IMR-90 (cell line): ENCODE results near the gene C1QL4. TPM values are rescaled to one million over a fixed set of nuclear protein-coding genes. Genes with fewer than 3 reads are reported as not detected.
A peak's percentile ranks its signal among the peaks of the same experiment; 100 is the strongest.

Experiments used
- ATAC-seq: fragments of 200-7000 bp; cut with Tn5 transposase; 2 replicates; pipeline ENCODE4 v1.9.1; 2020; ENCODE audit warnings: low read depth, mild to moderate bottlenecking, moderate library complexity
- BruUV-seq: library from RNA; stranded (reverse); fragments of 400-500 nt; replicated peaks from 2 replicates; lab custom pipeline; 2021; lab: Mats Ljungman, UMichigan
- CTCF ChIA-PET: fragments of 300-600 bp; formaldehyde crosslinking; extraction: SDS; loops from one replicate; lab custom pipeline; 2021; ENCODE audit warnings: antibody characterized with exemption; lab: Yijun Ruan, JAX
- POLR2A ChIA-PET: fragments of 300-600 bp; sonication (Branson Sonifier 250); formaldehyde crosslinking; loops from one replicate; lab custom pipeline; 2022; ENCODE audit warnings: antibody characterized with exemption; ENCODE audit not compliant: unreplicated experiment; lab: Charles Lee
- DNase-seq: peaks from one replicate; pipeline ENCODE4 v3.0.0; 2013
- H2AFZ ChIP-seq: replicated peaks from 2 replicates; pipeline ENCODE3; 2013; ENCODE audit warnings: low read length, mild to moderate bottlenecking; ENCODE audit not compliant: poor library complexity
- H2AK5ac ChIP-seq: 2 replicates; pipeline ENCODE4 v1.6.1; 2013; ENCODE audit warnings: low read depth, low read length, inconsistent platforms
- H2AK9ac ChIP-seq: replicated peaks from 2 replicates; pipeline ENCODE3; 2013; ENCODE audit warnings: mild to moderate bottlenecking, low read depth, low read length, moderate library complexity; ENCODE audit not compliant: poor library complexity
- H2BK120ac ChIP-seq: 2 replicates; pipeline ENCODE4 v1.6.1; 2013; ENCODE audit warnings: low read depth, low read length, inconsistent platforms
- H2BK15ac ChIP-seq: 3 replicates; pipeline ENCODE4 v1.6.1; 2013; ENCODE audit warnings: low read depth, low read length, inconsistent platforms
- H2BK20ac ChIP-seq: 2 replicates; pipeline ENCODE4 v1.6.1; 2013; ENCODE audit warnings: low read depth, mild to moderate bottlenecking, inconsistent platforms, low read length, moderate library complexity
- H2BK5ac ChIP-seq: 2 replicates; pipeline ENCODE4 v1.6.1; 2013; ENCODE audit warnings: mild to moderate bottlenecking, low read depth, low read length, inconsistent platforms; ENCODE audit not compliant: poor library complexity, severe bottlenecking
- H3K14ac ChIP-seq: replicated peaks from 2 replicates; pipeline ENCODE4 v1.6.1; 2013; ENCODE audit warnings: low read depth, low read length, inconsistent platforms
- H3K18ac ChIP-seq: 2 replicates; pipeline ENCODE4 v1.6.1; 2013; ENCODE audit warnings: low read depth, low read length, control low read depth
- H3K23ac ChIP-seq: 2 replicates; pipeline ENCODE4 v1.6.1; 2013; ENCODE audit warnings: low read depth, low read length, inconsistent platforms
- H3K27ac ChIP-seq: 2 replicates; pipeline ENCODE4 v1.5.1; 2013; ENCODE audit warnings: mild to moderate bottlenecking, control low read depth, low read length; ENCODE audit not compliant: insufficient read depth
- H3K27me3 ChIP-seq: 2 replicates; pipeline ENCODE4 v1.6.1; 2013; ENCODE audit warnings: low read length; ENCODE audit not compliant: control insufficient read depth, insufficient read depth
- H3K36me3 ChIP-seq: 2 replicates; pipeline ENCODE4 v1.6.1; 2013; ENCODE audit warnings: low read length, mixed read lengths; ENCODE audit not compliant: control insufficient read depth, insufficient read depth
- H3K4ac ChIP-seq: 2 replicates; pipeline ENCODE4 v1.6.1; 2013; ENCODE audit warnings: low read depth, low read length, inconsistent platforms
- H3K4me1 ChIP-seq: 2 replicates; pipeline ENCODE4 v1.6.1; 2013; ENCODE audit warnings: low read length, mixed read lengths; ENCODE audit not compliant: control insufficient read depth, insufficient read depth
- H3K4me2 ChIP-seq: 2 replicates; pipeline ENCODE4 v1.6.1; 2013; ENCODE audit warnings: low read depth, mild to moderate bottlenecking, control low read depth, low read length, moderate library complexity
- H3K4me3 ChIP-seq: 2 replicates; pipeline ENCODE4 v1.5.1; 2013; ENCODE audit warnings: low read depth, mild to moderate bottlenecking, control low read depth, low read length, moderate library complexity; ENCODE audit not compliant: insufficient read depth
- H3K56ac ChIP-seq: 2 replicates; pipeline ENCODE4 v1.6.1; 2013; ENCODE audit warnings: low read length, inconsistent platforms; ENCODE audit not compliant: insufficient read depth; ENCODE audit errors: extremely low read depth
- H3K79me1 ChIP-seq, 2 experiments: 2 replicates each; pipeline ENCODE4 v1.6.1; 2013; ENCODE audit warnings: low read length in 2 of 2, inconsistent platforms in 1 of 2, low read depth in 1 of 2
- H3K9ac ChIP-seq: 2 replicates; pipeline ENCODE4 v1.6.1; 2013; ENCODE audit warnings: low read depth, low read length, control low read depth
- H3K9me1 ChIP-seq: 2 replicates; pipeline ENCODE4 v1.6.1; 2013; ENCODE audit warnings: low read length, inconsistent platforms; ENCODE audit not compliant: insufficient read depth
- H3K9me3 ChIP-seq: 2 replicates; pipeline ENCODE4 v1.6.1; 2013; ENCODE audit warnings: low read length; ENCODE audit not compliant: control insufficient read depth, insufficient read depth
- H4K20me1 ChIP-seq: 2 replicates; pipeline ENCODE4 v1.6.1; 2013; ENCODE audit warnings: low read length, inconsistent platforms; ENCODE audit not compliant: insufficient read depth
- H4K5ac ChIP-seq: 2 replicates; pipeline ENCODE4 v1.6.1; 2013; ENCODE audit warnings: mild to moderate bottlenecking, low read depth, low read length, control low read depth
- H4K8ac ChIP-seq, 2 experiments: 2 replicates each; pipeline ENCODE4 v1.6.1; 2013; ENCODE audit warnings: low read depth in 2 of 2, low read length in 2 of 2, control low read depth in 1 of 2, inconsistent platforms in 1 of 2
- H4K91ac ChIP-seq: 2 replicates; pipeline ENCODE4 v1.6.1; 2013; ENCODE audit warnings: low read depth, low read length, inconsistent platforms; ENCODE audit not compliant: insufficient read depth
- CTCF ChIP-seq: conservative IDR thresholded peaks from 2 replicates; pipeline ENCODE4 v1.5.1; 2012; ENCODE audit warnings: mild to moderate bottlenecking, low read depth, low read length, improper control_type of control experiment
- RAD21 ChIP-seq: IDR thresholded peaks from 2 replicates; pipeline ENCODE4 v1.6.1; 2012; ENCODE audit warnings: low read length, improper control_type of control experiment
- RFX5 ChIP-seq: IDR thresholded peaks from 2 replicates; pipeline ENCODE4 v1.8.0; 2012; ENCODE audit warnings: low read depth, mild to moderate bottlenecking, low read length, moderate library complexity
- SMC3 ChIP-seq: fragments of 150-350 bp; IDR thresholded peaks from 2 replicates; pipeline ENCODE4 v1.6.1; 2016; ENCODE audit warnings: low read depth, mild to moderate bottlenecking, antibody characterized with exemption, low read length, moderate library complexity
- WGBS, 2 experiments: methylation state at CpG; one replicate each; pipeline versions ENCODE4 v1.1.5 to v1.1.7; 2013; ENCODE audit warnings: missing lambda C conversion rate in 2 of 2; ENCODE audit not compliant: insufficient read length in 1 of 2; ENCODE audit errors: extremely low coverage in 2 of 2; 5-methylcytosine and 5-hydroxymethylcytosine counted together
- dilution Hi-C: fragments of 300-500 bp; cut with HindIII; formaldehyde crosslinking; loops from one replicate; pipeline ENCODE4 v1.14.3; 2018; ENCODE audit warnings: low sequenced_read_pairs; ENCODE audit not compliant: unreplicated experiment
- in situ Hi-C: fragments of 300-500 bp; cut with MboI; formaldehyde crosslinking; loops from 3 replicates; pipeline ENCODE4 v1.14.3; 2019; ENCODE audit warnings: low sequenced_read_pairs, inconsistent platforms, mixed read lengths
- intact Hi-C: fragments of 100-400 bp; cut with micrococcal nuclease; formaldehyde crosslinking; loops from 2 replicates; pipeline ENCODE4 v1.10.0; 2022
- polyA plus RNA-seq, 3 experiments: library from polyadenylated mRNA; depleted of rRNA; stranded (reverse); fragments of >200 nt; gene quantifications; 2 replicates each; pipeline ENCODE4 v1.2.3, GENCODE V29; 2012; ENCODE audit warnings: low replicate concordance in 1 of 3
- total RNA-seq: library from RNA; depleted of rRNA; stranded (reverse); fragments of >200 nt; gene quantifications from 2 replicates; pipeline ENCODE4 v1.2.3, GENCODE V29; 2012

Gene C1QL4
- total and polyA plus RNA-seq, 2 of the 4 experiments (the other 2 are of a cell fraction), result 0.18 to 0.46 TPM

DNA sequence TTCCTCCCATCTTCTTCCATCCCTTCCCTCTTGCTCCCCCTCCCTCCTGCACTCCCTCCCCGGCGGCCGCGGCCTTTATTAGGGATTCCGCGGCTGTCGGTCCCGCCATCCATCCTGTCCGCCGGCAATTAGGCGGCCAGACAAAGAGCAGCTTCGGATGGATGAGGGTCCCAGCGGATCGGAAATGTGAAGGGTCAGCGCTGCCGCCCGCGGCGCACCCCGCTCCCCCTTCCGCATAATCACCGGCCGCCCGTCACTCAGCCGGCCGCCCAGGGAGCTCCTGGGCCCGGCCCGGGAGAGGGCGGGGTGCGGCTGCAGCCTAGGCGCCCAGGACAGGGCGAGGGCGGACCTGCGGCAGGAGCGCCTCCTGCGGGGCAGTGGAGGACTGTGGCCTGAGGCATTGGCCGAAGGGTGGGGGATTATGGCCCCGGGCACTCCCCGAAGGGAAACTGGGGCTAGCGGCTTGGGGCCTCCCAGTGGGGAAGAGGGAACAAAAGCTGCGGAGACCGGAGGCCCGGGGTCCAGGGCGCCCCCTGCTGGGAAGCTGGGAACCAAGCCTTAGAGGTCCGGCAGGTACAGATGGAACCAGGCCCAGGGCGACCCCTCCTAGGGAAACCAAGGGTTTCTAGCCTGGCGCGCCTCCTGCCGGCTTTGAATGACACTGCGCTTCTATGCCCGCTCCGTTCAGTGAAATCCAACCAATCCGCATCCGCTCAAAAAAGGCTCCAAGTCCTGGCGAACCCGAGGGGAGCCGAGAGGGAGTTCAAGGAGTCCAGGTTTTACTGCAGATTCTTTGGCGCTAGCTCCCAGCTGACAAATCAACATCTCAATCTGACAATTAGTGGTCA lies 5.3 kb upstream of the C1QL4 start:
- CTCF ChIA-PET, result interaction anchor here (0.8 to 2.9 kb wide), 6 partner anchors 9 to 163 kb away, joined by 3 to 24 read pairs (median 4); no protein-coding TSS in a partner anchor
- no peak overlapping the region for H4K8ac ChIP-seq
- H4K91ac ChIP-seq, result no peak overlapping the region
- H2AK9ac ChIP-seq, result peak overlapping the region; percentile 73
- peak overlapping the region; percentile 72 for H3K4me2 ChIP-seq
- no peaks in the 10 kb centered on the region for H3K79me1 ChIP-seq
- intact Hi-C loops, result no loop called here
- no peak overlapping the region for H2BK5ac ChIP-seq
- H3K36me3 ChIP-seq, result no peaks in the 10 kb centered on the region
- POLR2A ChIA-PET, result no interaction called here
- no peak overlapping the region for H3K9ac ChIP-seq
- no peak overlapping the region for H2BK120ac ChIP-seq
- no TSS peak for BruUV-seq
- no peak overlapping the region for H3K23ac ChIP-seq
- H3K9me3 ChIP-seq, result no peaks in the 10 kb centered on the region
- H3K14ac ChIP-seq, result no peak overlapping the region
- peaks cover 88% of the 10 kb centered on the region for H3K27me3 ChIP-seq
- dilution Hi-C loops, result no loop called here
- no peak overlapping the region for H4K5ac ChIP-seq
- H2BK20ac ChIP-seq, result no peak overlapping the region
- H3K4me3 ChIP-seq, result peak overlapping the region; percentile 33
- TF ChIP-seq CTCF, result peak; percentile 69
- peak; percentile 47 for TF ChIP-seq RAD21
- no peak; the same call in none of the 2 replicates for TF ChIP-seq SMC3
- no peak for TF ChIP-seq RFX5
- peaks cover 6% of the 10 kb centered on the region; the same call in 1 of the 2 replicates for H3K9me1 ChIP-seq
- no peak overlapping the region for H3K4ac ChIP-seq
- ATAC-seq, result peak; percentile 83
- H2AK5ac ChIP-seq, result no peak overlapping the region
- H3K18ac ChIP-seq, result no peak overlapping the region
- in situ Hi-C loops, result no loop called here
- no peak overlapping the region for H2BK15ac ChIP-seq
- H4K20me1 ChIP-seq, result 0 out of 2 replicates have a peak, but pooled peaks cover 5% of the 10 kb centered on the region
- DNase-seq, result peak; percentile 66
- H2AFZ ChIP-seq, result peak overlapping the region; percentile 91
- WGBS, 2 experiments, result 7% methylated on average over 21 of the region's 58 CpGs; no CpG with 5 or more reads in 1 of the 2 experiments
- no peak overlapping the region for H3K27ac ChIP-seq
- no peak overlapping the region for H3K56ac ChIP-seq
- peaks cover 17% of the 10 kb centered on the region for H3K4me1 ChIP-seq
